Effector CD4-positive, alpha-beta T cell (primary cell): ENCODE data around the gene GAA.

ENCODE experiments used
- DNase-seq: peaks from one replicate; pipeline ENCODE4 v3.0.0-alpha.2; 2020
- total RNA-seq: gene quantifications from one replicate; lab custom pipeline; 2026; lab: John Stamatoyannopoulos, UW

Gene GAA
- total RNA-seq, result 34.3 reads per million, percentile 59 among the genes with 10 or more reads in this experiment

GRCh38 chr17:80101011-80101945 lies at the start of gene GAA:
TSS of gene GAA (plus strand) at chr17:80101581. CDS start at chr17:80104587, 3,006 bp downstream.
- DNase-seq, result peak; percentile 88

- DNase-seq, result no peak
These were observed 49.7 kb upstream of the GAA start for GRCh38 chr17:80051681-80052080.

GRCh38 chr17:80053102-80053501 lies 48.3 kb upstream of the GAA start:
- DNase-seq, result no peak

- no peak for DNase-seq
These were observed 45.8 kb upstream of the GAA start for GRCh38 chr17:80055597-80055996.

- no peak for DNase-seq
These were observed 42.9 kb upstream of the GAA start for GRCh38 chr17:80058311-80058955.

- DNase-seq, result no peak
These were observed 40.7 kb upstream of the GAA start for GRCh38 chr17:80060644-80061043.

GRCh38 chr17:80061421-80061820 lies 40.0 kb upstream of the GAA start:
- DNase-seq, result no peak

GRCh38 chr17:80063830-80064585 lies 37.4 kb upstream of the GAA start:
- DNase-seq, result no peak

GRCh38 chr17:80064696-80065095 lies 36.7 kb upstream of the GAA start:
- no peak for DNase-seq

- DNase-seq, result no peak
These were observed 35.8 kb upstream of the GAA start for GRCh38 chr17:80065478-80066170.

GRCh38 chr17:80067393-80067986 lies 33.9 kb upstream of the GAA start:
- no peak for DNase-seq

GRCh38 chr17:80068301-80069222 lies 32.8 kb upstream of the GAA start:
- no peak for DNase-seq

- no peak for DNase-seq
These were observed 30.8 kb upstream of the GAA start for GRCh38 chr17:80070375-80071115.

- no peak for DNase-seq
These were observed 30.1 kb upstream of the GAA start for GRCh38 chr17:80071116-80071841.

- DNase-seq, result no peak
These were observed 29.0 kb upstream of the GAA start for GRCh38 chr17:80072410-80072809.

GRCh38 chr17:80080081-80080480 lies 21.3 kb upstream of the GAA start:
- DNase-seq, result no peak

GRCh38 chr17:80081596-80081995 lies 19.8 kb upstream of the GAA start:
- DNase-seq, result no peak

GRCh38 chr17:80082403-80083135 lies 18.8 kb upstream of the GAA start:
- peak; percentile 31 for DNase-seq

- DNase-seq, result no peak
These were observed 18.2 kb upstream of the GAA start for GRCh38 chr17:80083136-80083661.
